ENCODE results near the gene SLIT3.

DNA sequence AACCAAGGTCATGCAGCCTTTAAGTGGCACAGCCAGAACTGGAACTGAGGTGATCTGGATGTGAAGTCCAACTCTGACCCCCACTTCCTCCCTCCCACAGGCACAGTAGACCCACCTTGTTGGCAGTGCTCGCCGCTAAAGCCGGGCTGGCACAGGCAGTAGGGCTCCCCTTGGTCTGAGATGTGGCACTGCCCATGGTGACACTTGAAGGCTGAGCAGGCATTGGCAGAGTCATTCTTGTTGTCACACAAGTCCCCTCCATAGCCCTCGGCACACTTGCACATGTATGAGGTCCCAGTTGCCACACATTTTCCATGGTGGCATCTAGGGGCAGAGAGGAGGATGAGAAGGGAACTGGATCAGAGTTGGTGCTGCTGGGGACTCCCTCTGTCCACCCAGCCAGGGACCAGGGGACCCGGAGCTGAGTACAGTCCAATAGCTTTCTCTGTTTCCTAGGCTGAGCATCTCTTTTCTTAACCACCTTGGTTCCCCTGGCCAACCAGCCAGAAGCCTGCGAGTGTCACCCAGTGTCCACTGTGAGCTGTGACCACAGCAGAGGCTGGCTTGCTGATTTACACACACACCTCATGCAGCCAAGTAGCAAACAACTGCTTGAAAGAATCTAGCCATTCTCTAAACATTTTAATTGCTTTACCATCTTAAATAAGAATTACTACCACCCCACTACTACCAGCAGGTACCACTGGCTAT is 631.1 kb downstream of the SLIT3 start:
- TF ChIP-seq CTCF (IDR thresholded peaks at IDR 0.05), result no peak
- no peak for TF ChIP-seq POLR2AphosphoS5 (IDR thresholded peaks at IDR 0.05)
- TF ChIP-seq POLR2A (IDR thresholded peaks at IDR 0.05), result no peak
- no peak for TF ChIP-seq EP300 (IDR thresholded peaks at IDR 0.05)

Data from suprapubic skin (tissue), 4 donors.